Activated CD4-positive, CD25-positive, alpha-beta regulatory T cell (primary cell): ENCODE results near the gene CDK10.
"Not testable (repeated sequence)": the region's sequence is repeated elsewhere in the genome, so short reads cannot be mapped to it uniquely, and the experiment has no call there.

Source experiments
- DNase-seq, 4 experiments: peaks; one replicate each; lab custom pipeline; 2025; lab: John Stamatoyannopoulos, UW

The CDK10 gene, protein sequence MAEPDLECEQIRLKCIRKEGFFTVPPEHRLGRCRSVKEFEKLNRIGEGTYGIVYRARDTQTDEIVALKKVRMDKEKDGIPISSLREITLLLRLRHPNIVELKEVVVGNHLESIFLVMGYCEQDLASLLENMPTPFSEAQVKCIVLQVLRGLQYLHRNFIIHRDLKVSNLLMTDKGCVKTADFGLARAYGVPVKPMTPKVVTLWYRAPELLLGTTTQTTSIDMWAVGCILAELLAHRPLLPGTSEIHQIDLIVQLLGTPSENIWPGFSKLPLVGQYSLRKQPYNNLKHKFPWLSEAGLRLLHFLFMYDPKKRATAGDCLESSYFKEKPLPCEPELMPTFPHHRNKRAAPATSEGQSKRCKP

DNA sequence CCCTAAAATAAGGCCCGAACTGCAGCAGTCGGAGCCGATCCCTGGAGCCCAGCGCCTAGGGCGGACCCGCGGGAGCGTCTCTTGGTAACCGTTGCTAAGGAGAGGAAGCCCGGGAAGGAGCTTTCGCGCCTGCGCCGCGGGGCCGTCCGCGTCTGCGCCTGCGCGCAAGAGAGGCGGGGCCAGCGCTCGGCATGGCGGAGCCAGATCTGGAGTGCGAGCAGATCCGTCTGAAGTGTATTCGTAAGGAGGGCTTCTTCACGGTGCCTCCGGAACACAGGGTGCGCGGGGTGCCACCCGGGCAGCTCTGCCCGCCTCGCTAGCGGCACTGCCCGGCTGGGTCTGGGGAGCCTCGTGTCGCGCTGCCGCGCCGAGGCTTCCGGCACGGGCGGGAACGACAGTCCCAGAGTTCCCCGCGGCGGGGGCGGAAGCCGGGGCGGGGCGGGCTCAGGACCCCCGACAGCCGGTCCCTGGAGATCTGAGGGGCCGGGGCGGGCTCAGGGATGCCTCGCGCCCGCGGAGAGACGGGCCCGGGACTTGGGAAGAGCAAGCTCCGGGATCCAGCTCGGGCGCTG, at the start of gene CDK10:
TSS of gene CDK10 (plus strand) at position 170 of the 572 bp plus-strand sequence. CDS start at position 192, 22 bp downstream.
- DNase-seq: peak; percentile 71 to 76 (median 76)

DNA sequence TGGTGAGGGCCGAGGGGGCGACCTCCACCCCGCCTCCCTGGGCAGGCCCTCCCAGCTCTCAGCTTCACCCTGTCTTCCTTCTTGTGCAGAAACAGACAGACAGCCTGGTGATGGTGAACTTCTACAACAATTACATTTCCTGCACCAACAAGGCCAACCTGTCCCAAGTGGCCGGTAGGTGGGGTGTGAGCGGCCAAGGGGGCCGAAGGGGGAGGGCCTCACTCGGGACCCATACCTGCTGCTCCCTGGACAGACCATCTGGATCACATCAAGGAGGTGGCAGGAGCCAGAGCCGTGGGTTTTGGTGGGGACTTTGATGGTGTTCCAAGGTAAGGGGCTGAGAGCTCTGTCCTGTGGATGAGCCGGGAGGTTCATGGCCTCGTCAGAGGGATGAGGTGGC, 49.1 kb upstream of the CDK10 start:
- no peak for DNase-seq

DNA sequence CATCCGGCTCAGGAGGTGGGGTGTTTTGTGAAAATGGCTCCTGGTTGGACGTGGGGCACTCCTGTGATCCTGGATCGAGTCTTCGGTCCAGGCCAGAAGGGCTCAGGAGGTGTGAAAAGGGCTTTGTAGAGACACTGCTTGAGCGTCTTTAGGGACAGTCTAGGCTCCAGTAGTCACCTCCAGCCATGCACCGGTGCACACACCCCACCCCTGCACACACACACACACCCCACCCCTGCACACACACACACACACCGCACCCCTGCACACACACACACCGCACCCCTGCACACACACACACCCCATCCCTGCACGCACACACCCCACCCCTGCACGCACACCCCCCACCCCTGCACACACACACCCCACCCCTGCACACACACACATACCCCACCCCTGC, 48.0 kb upstream of the CDK10 start:
- DNase-seq: no peak

DNA sequence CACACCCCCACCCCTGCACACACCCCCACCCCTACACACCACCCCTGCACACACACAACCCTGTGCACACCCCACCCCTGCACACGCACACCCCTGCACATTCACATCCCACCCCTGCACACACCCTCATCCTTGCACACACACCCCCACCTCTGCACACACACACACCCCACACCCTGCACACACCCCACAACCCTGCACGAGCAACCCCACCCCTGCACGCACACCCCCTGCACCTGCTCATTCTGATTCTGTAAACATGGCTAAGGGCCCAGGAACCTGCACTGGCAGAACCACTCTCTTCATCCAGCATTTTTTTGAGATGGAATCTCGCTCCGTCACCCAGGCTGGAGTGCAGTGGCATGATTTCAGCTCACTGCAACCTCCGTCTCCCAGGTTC, 47.1 kb upstream of the CDK10 start:
- no peak for DNase-seq

DNA sequence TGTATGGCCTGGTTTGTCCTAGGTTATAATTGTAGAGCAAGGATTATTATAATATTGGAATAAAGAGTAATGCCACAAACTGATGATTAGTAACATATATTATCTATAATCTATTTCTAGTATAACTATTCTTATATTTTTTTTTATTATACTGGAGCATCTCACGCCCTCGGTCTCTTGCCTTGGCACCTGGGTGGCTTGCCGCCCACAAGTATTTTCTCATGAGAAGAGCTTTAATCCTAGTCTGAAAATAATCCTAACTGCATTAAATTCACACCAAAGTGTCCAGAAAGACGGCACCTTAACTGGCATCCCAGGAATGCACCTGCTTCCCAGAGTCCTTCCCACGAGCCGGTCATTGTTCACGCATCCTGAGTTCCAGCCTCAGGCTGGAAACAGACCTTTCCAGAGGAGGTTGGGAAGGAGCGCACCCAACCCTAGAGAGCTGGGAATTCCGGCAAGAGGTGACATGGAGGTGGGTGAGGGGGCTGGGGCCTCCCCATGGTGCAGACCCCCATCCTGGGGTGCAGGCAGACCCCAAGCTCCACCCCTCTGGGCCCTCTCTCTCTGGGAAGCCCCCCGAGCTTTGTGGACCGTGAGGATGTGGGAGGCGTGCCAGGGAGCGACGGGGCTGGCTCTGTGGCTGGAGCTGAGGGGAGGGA, 44.9 kb upstream of the CDK10 start:
- no peak for DNase-seq

DNA sequence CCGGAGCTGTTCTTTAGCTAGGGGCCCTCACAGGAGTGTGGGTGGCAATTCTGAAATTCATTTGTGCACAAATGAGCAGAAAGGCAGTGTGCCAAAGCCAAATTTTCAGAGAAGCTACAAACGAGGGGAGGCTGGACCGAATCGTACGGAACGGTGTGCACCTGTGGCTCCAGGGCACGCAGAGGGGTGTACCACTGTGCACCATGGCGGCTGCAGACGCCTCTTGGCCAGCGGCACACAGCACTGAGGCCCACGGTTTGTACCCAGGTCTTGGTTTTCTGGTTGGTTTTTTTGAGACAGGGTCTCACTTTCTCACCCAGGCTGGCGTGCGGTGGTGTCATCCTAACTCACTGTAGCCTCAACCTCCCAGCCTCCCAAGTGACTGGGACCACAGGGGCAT, 43.9 kb upstream of the CDK10 start:
- DNase-seq: no peak

DNA sequence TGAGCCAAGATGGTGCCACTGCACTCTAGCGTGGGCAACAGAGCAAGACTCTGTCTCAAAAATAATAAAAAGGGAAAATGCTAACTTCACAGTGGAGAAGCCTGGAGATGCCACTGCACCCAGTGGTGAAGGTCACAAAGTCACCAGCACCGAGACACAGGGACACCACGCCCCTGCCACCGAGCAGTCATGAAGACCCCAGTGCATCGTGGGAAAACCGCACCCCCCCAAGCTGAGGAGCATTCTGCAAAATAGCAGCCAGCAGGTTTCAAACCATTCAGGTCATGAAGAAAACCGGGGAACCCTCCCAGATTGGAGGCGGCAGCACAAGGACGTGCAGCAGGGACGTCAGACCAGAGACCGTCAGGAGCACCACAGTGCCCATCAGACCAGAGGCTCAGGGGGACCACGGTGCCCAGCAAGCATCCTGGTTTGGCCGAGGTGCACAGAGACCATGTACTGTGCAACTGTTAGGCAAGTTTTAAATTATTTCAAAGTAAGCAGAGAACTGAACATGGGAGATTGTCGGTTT, 42.7 kb upstream of the CDK10 start:
- DNase-seq: no peak

DNA sequence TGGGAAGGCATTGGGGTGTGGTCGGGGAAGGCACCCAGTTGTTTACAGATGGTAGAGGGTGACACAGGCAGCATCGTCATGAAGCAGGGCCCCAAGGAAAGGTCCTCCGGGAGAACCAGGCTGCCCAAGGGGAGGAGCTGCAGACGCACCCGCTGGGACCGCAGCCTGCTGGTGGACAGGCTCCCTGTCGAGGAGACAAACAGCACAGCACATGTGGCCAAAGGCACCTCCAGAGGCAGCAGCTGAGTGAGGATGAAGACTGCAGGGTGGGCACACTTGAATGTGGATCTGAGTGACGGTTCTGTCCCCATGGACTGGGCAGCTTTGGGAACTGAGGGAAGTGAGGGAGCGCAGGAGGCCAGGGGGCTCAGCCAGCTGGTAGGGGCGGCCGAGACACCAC, 41.4 kb upstream of the CDK10 start:
- DNase-seq: no peak

DNA sequence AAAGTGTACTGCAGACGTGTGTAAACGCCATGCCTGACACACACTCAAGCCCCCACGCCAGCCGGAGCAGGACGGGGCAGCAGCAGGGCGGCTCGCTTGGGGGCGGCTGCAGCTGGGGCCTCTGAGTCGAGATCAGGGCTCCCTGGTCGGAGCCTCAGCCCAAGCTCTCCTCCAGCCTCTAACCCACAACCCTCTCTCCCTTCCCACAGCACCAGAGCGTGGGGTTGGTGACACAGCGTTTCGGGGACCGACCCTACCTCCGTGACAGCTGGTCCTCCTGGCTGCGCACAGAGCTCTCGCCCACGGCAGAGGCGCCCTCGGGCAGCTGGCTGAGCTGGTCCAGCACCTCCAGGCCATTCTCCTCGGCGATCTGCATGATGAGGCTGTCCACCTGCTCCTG, 40.2 kb upstream of the CDK10 start:
- no peak for DNase-seq

DNA sequence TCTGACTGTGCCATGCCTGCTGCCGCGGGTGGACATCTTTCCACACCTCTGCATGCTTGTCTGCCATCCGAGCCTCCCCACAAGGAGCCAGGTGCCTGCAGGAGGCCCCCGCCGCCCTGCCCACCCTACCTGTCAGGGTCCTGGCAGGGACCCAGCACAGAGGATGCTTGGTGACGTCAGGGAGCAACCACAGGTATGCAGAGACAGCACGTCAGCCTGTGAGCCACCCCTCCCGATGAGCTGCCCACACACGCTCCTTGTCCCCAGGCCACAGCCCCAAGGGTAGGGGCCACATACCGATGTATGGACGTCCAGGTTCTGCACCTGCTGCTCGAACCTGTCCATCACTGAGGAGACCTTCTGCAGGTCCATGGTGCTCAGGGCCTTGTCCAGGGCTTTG, 39.6 kb upstream of the CDK10 start:
- DNase-seq: no peak

DNA sequence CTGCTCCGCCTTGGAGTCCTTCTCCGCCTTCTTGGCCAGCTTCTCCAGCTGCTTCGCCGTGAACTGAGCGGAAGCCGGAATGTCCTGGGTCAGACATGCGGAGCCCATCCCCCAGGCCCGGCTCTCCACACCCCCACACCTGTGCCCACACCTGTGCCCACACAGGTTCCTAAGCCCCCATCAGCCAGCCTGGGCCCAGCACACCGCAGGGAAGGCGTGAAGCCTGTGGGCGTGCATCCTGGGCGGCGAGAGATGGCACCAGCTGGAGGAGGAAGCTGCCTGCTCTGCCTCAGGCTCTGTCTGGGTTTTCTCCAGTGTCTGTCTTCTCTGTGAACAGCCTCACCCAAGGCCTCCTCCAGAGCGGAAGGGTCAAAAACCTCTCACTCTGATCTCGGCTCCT, 34.9 kb upstream of the CDK10 start:
- DNase-seq: no peak

DNA sequence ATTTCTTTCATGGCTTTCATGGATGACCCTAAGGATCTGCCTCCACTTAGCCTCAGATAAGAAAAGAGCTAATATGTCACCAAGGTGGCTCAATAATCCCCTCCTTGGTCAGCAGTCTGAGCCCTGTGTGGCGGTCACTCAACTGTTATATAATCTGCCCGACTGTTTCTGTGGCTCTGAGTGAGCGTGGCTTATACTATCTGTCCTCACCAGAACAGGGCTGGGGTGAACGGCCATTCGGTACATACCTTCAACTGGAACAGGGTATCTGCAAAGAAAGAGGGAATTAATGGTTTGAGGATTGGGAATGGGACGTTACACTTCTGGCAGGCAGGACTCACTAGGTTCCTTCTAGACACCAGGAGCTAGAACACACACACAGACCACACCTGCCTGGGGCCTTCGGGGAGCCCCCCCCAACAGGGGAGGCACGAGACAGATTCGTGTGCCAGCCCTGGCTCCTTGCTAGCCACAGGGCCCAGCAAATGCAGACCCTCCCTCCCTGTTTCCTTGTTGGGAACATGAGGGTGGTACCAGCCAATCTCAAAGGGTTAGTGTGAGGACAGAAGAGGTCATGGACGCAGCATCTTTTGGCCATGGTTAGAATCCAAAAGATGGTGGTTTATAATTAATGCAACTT, 32.7 kb upstream of the CDK10 start:
- no peak for DNase-seq

DNA sequence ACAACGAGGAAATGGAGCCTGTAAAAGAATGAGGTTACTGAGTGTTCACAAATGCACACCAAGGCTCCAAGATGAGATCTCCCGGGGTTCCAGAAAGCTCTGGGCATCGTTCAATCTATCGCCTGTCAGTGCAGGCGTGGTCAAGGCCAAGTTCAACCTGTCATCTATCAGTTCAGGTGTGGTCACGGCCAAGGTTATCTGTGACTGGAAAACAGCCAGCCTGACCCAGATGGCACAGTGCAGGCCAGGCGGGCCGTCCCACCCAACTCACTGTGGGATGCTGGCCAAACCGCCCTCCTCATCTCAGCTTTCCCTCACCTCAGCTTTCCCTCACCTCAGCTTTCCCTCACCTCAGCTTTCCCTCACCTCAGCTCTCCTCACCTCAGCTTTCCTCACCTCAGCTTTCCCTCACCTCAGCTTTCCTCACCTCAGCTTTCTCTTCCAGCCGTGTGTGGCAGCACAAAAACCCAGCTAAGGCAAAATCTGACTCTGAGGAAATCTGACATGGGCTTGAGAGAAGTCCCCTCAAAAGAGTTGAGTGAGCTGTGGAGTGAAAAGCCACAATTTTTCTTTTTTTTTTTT, 31.3 kb upstream of the CDK10 start:
- no peak for DNase-seq

DNA sequence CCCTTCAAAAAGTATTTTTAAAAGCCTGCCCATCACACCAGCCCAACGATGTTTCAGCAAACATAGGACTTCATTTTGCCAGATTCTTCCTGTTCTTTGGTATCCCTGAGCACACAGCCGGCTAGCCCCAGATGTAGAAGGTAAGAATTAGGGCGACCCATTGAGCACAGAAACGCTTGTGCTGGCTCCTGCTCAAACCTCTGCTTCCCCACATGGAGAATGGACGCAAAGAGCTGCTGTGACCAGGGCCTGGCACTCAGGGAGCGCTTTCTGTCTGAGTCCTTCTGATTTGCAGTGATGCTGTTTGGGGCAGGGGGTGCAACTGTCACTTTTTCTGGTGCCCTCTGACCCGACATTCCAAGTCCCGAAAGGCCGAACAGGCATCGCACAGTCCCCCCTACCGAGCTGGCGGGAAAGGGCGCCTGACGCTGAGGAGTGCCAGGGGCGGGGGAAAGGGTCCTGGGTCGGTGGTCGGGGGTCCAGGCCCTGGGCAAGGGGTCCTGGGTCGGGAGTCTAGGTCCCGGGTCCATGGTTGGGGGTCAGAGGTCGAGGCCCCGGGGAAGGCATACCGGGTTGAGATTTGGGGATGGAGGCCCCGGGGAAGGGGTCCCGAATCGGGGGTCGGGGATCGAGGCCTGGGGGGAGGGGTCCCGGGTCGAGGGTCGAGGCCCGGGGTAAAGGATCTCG, 29.9 kb upstream of the CDK10 start:
- DNase-seq: no peak

DNA sequence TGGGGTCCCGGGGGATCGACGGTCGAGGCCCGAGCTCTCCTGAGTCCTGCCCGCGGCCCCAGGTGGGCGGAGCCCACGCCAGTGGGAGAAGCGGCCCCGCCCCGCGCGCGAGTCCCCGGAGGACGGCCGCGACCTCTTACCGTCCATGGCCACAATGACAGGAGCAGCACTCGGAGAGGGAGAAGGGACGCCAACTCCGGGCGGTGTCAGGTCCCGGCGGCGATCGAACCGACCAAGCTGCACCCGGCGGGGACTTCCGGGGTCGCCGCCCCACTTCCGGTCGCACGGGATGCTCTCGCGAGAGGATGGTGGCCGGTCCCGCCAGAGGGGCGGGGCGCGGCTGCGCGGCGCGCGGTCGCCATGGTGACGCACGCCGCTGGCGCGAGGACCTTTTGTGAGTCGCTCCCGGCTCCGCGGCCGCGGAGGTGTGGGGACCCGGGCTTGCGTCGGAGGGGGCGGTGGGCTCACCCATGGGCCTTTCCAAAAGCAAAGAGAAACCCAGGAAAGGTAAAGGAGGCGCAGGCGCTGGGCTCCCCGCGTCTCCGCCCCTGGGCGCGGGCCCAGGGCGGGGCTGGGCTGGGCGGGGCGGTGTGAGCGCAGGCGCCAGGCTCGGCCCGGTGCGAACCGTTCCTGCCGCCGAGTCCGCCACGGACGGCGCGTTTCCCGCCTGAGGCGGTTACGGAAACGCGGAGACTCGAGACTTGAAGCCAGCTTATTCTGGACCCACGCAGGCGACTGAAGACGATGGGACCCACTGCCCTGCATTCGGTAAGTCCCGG, 28.9 kb upstream of the CDK10 start, which contains the start of the genes CHMP1A and SPATA33:
TSS of gene CHMP1A (minus strand) at position 267 of the 779 bp plus-strand sequence. CDS start at position 147, 120 bp downstream.
TSS of gene SPATA33 (plus strand) at position 395 of the 779 bp plus-strand sequence. CDS start at position 471, 76 bp downstream.
- DNase-seq: peak; percentile 86 to 90 (median 88)

DNA sequence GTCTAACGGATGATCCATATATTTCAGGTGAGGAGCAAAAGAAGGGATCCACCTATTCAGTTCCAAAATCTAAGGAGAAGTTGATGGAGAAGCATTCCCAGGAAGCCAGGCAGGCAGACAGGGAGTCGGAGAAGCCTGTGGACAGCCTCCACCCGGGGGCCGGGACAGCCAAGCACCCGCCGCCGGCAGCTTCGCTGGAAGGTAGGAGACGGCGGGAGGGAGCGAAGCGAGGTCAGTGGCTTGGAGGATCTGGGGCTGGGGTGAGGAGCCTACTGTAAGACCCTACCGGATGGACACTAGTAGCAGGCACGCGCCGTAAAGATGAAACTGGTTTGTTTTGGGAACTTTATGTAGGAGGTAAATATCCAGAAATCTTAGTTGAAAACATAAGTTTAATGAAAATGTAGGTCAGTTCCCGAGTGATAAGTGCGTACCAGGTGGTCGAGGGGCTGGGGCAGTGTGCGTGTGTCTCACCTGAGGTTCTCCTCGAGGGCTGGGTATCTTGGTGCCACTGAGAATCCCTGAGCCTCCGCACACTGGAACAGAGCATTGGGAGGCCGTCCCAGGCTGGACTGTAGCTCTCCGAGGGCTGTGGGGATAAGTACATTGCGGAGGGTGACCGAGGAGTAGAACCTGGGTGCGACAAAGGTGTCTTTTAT, 28.1 kb upstream of the CDK10 start:
- DNase-seq: no peak

DNA sequence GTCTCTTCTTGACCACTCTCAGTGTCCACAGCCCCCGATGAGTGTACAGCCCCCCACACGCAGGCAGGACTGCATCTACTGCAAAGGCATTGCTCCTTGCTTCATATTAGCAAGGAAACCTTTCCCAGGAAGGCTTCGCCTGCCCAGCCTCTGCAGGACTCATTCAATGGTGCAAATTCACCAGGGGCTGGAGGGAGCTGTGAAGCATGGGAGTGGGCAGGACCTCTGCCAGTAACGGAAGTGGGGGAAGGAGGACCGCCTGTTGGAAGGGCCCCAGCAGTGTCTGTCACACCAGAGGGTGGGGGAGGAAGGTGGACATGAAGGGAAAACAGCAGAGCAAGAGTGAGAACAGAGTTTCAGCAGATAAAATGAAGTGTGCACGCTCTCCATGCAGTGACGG, 26.3 kb upstream of the CDK10 start:
- DNase-seq: no peak

DNA sequence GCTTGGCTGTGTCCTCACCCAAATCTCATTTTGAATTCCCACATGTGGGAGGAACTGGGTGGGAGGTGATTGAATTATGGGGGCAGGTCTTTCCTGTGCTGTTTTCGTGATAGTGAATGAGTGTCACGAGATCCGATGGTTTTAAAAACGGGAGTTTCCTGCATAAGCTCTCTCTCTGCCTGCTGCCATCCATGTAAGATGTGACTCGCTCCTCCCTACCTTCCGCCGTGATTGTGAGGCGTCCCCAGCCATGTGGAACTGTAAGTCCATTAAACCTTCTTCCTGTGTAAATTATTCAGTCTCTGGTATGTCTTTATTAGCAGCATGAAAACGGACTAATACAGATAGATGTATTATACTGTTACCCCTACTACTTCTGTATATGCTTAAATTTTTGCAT, 25.3 kb upstream of the CDK10 start:
- DNase-seq: no peak

DNA sequence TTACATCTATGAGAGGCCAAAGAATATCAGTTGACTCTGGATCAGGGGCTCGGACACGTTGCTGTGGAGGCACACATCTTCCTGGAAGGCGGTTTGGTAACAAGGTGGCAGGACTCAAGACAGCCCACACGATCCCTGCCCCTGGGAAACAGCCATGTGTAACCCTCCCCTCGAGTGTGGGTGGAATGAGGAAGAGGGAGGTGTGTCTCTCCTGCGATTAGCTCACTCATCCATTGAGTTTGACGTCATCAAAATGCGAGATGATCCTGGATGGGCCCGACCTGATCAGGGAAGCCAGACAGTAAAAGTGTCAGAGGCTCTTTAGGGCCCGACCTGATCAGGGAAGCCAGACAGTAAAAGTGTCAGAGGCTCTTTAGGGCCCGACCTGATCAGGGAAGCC, 22.3 kb upstream of the CDK10 start:
- DNase-seq: not testable (repeated sequence)

DNA sequence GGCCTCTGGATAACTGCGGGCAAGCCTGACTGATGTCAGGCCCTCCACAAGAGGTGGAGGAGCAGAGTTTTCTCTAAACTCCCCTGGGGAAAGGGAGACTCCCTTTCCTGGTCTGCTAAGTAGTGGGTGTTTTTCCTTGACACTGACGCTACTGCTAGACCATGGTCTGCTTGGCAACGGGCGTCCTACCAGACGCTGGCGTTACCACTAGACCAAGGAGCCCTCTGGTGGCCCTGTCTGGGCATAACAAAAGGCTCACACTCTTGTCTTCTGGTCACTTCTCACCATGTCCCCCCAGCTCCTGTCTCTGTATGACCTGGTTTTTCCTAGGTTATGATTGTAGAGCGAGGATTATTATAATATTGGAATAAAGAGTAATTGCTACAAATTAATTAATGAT, 19.5 kb upstream of the CDK10 start:
- DNase-seq: not testable (repeated sequence)
